Smooth muscle cell (in vitro differentiated cells): ENCODE results near the gene TRDMT1. TPM values are rescaled to one million over a fixed set of nuclear protein-coding genes. Genes with fewer than 3 reads are reported as not detected.
A peak's percentile ranks its signal among the peaks of the same experiment; 100 is the strongest.

Experiments used
- DNase-seq: peaks from one replicate; lab custom pipeline; 2025; ENCODE audit not compliant: unreplicated experiment; lab: John Stamatoyannopoulos, UW
- H2AFZ ChIP-seq: fragments of 200-600 bp; sonication (generic); 2 replicates; pipeline ENCODE4 v1.6.0; 2016; ENCODE audit warnings: antibody characterized with exemption, low read depth, mild to moderate bottlenecking
- H3F3A ChIP-seq: fragments of 200-600 bp; sonication (generic); 2 replicates; pipeline ENCODE4 v1.6.0; 2017; ENCODE audit warnings: antibody characterized with exemption, low read depth
- H3K27ac ChIP-seq: fragments of 200-600 bp; sonication (generic); 2 replicates; pipeline ENCODE4 v1.5.1; 2016; ENCODE audit warnings: low read depth, mild to moderate bottlenecking
- H3K27me3 ChIP-seq: fragments of 200-600 bp; sonication (generic); 2 replicates; pipeline ENCODE4 v1.6.1; 2016; ENCODE audit warnings: low read depth, mild to moderate bottlenecking
- H3K36me3 ChIP-seq: fragments of 200-600 bp; sonication (generic); 2 replicates; pipeline ENCODE4 v1.5.1; 2016; ENCODE audit warnings: low read depth
- H3K4me1 ChIP-seq: fragments of 200-600 bp; sonication (generic); 2 replicates; pipeline ENCODE4 v1.5.1; 2016; ENCODE audit warnings: low read depth
- H3K4me2 ChIP-seq: fragments of 200-600 bp; sonication (generic); 2 replicates; pipeline ENCODE4 v1.6.0; 2016; ENCODE audit warnings: mild to moderate bottlenecking
- H3K4me3 ChIP-seq: fragments of 200-600 bp; sonication (generic); 2 replicates; pipeline ENCODE4 v1.5.1; 2016; ENCODE audit warnings: mild to moderate bottlenecking
- H3K79me2 ChIP-seq: fragments of 200-600 bp; sonication (generic); 2 replicates; pipeline ENCODE4 v1.6.0; 2016; ENCODE audit warnings: low read depth, mild to moderate bottlenecking
- H3K9ac ChIP-seq: fragments of 200-600 bp; sonication (generic); 2 replicates; pipeline ENCODE4 v1.6.0; 2016; ENCODE audit warnings: low read depth
- H3K9me3 ChIP-seq: fragments of 200-600 bp; sonication (generic); replicated peaks from 2 replicates; pipeline ENCODE4 v1.5.1; 2016; ENCODE audit warnings: low read depth
- H4K20me1 ChIP-seq: fragments of 200-600 bp; sonication (generic); 2 replicates; pipeline ENCODE4 v1.6.0; 2016; ENCODE audit warnings: low read depth
- CTCF ChIP-seq: fragments of 200-600 bp; sonication (generic); IDR thresholded peaks from 2 replicates; pipeline ENCODE4 v1.5.1; 2017; ENCODE audit warnings: borderline replicate concordance, mild to moderate bottlenecking, antibody characterized with exemption; ENCODE audit not compliant: insufficient read depth, poor library complexity, severe bottlenecking
- WGBS: methylation state at CpG from one replicate; pipeline ENCODE4 v1.1.7; 2016; ENCODE audit warnings: low lambda C conversion rate; 5-methylcytosine and 5-hydroxymethylcytosine counted together
- polyA plus RNA-seq: library from polyadenylated mRNA; unstranded; fragments of >200 nt; fragmentation: Nextera tagmentation; extraction: Ambion mirVana; gene quantifications from 2 replicates; pipeline ENCODE4 v1.2.1, GENCODE V29; 2016
- total RNA-seq: library from RNA; depleted of rRNA; stranded (reverse); fragments of >200 nt; gene quantifications from 2 replicates; pipeline ENCODE4 v1.2.3, GENCODE V29; 2014

Gene TRDMT1
- total and polyA plus RNA-seq, 2 experiments from 2014 or later, result 2.5 to 7.3 TPM

GRCh38 chr10:17213646-17214349 is 12.3 kb upstream of the TRDMT1 start:
- no peak overlapping the region for H3K4me3 ChIP-seq
- TF ChIP-seq CTCF, result no peak
- 52% methylated on average over 2 of the region's 2 CpGs for whole genome bisulfite sequencing
- DNase-seq, result no peak
- H4K20me1 ChIP-seq, result no peaks in the 10 kb centered on the region
- H3K79me2 ChIP-seq, result no peaks in the 10 kb centered on the region
- H3K9ac ChIP-seq, result peak overlapping the region; percentile 83
- H3K27me3 ChIP-seq, result no peaks in the 10 kb centered on the region
- no peaks in the 10 kb centered on the region for H3K9me3 ChIP-seq
- H3K27ac ChIP-seq, result peak overlapping the region; percentile 98
- H2AFZ ChIP-seq, result no peak overlapping the region
- peak overlapping the region; percentile 75 for H3K4me2 ChIP-seq
- H3K4me1 ChIP-seq, result peaks cover 25% of the 10 kb centered on the region
- peaks cover 24% of the 10 kb centered on the region for H3F3A ChIP-seq
- H3K36me3 ChIP-seq, result no peaks in the 10 kb centered on the region

- Histone ChIP-seq H3K27me3 (no peaks in the 10 kb centered on the region), H2AFZ (no peak overlapping the region), H3K27ac (peak overlapping the region; percentile 98), H3K36me3 (no peaks in the 10 kb centered on the region), H3F3A (peaks cover 24% of the 10 kb centered on the region), H3K4me2 (no peak overlapping the region), H3K4me1 (peaks cover 25% of the 10 kb centered on the region), H3K4me3 (no peak overlapping the region), H3K9me3 (no peaks in the 10 kb centered on the region), H4K20me1 (no peaks in the 10 kb centered on the region), H3K79me2 (peaks cover 4% of the 10 kb centered on the region), H3K9ac (no peak overlapping the region)
- no peak for DNase-seq
- no peak for TF ChIP-seq CTCF
Observed at GRCh38 chr10:17212802-17213221, 11.3 kb upstream of the TRDMT1 start.

- no peak overlapping the region for H3K9ac ChIP-seq
- no peaks in the 10 kb centered on the region for H3K27me3 ChIP-seq
- peak overlapping the region; percentile 20 for H3K4me3 ChIP-seq
- peak overlapping the region; percentile 72 for H3K27ac ChIP-seq
- H4K20me1 ChIP-seq, result no peaks in the 10 kb centered on the region
- H3F3A ChIP-seq, result peaks cover 18% of the 10 kb centered on the region
- H2AFZ ChIP-seq, result no peak overlapping the region
- WGBS, result 63% methylated on average over 3 of the region's 3 CpGs
- H3K4me2 ChIP-seq, result peak overlapping the region; percentile 76
- no peaks in the 10 kb centered on the region for H3K9me3 ChIP-seq
- no peak for TF ChIP-seq CTCF
- H3K79me2 ChIP-seq, result peaks cover 4% of the 10 kb centered on the region
- H3K36me3 ChIP-seq, result no peaks in the 10 kb centered on the region
- DNase-seq, result no peak
- H3K4me1 ChIP-seq, result peaks cover 27% of the 10 kb centered on the region
Observed at GRCh38 chr10:17210361-17210760, 8.9 kb upstream of the TRDMT1 start.

GRCh38 chr10:17209881-17210280 is 8.4 kb upstream of the TRDMT1 start:
- no peak overlapping the region for H3K9ac ChIP-seq
- 85% methylated on average over 2 of the region's 2 CpGs for WGBS
- no peaks in the 10 kb centered on the region for H3K9me3 ChIP-seq
- TF ChIP-seq CTCF, result no peak
- no peak overlapping the region for H3K4me3 ChIP-seq
- H3F3A ChIP-seq, result peaks cover 15% of the 10 kb centered on the region
- H3K27me3 ChIP-seq, result no peaks in the 10 kb centered on the region
- peak overlapping the region; percentile 76 for H3K4me2 ChIP-seq
- no peaks in the 10 kb centered on the region for H3K36me3 ChIP-seq
- peaks cover 25% of the 10 kb centered on the region for H3K4me1 ChIP-seq
- peaks cover 4% of the 10 kb centered on the region for H3K79me2 ChIP-seq
- H3K27ac ChIP-seq, result peak overlapping the region; percentile 72
- DNase-seq, result no peak
- H2AFZ ChIP-seq, result no peak overlapping the region
- H4K20me1 ChIP-seq, result no peaks in the 10 kb centered on the region
